Measurements from ENCODE around the gene FCN1. TPM values are rescaled to one million over a fixed set of nuclear protein-coding genes. Genes with fewer than 3 reads are reported as not detected.

The FCN1 gene
- total RNA-seq, 4 donors from 2014 or later = 2.0 to 10.5 (median 4.3) TPM

- TF ChIP-seq, protein P1, sequence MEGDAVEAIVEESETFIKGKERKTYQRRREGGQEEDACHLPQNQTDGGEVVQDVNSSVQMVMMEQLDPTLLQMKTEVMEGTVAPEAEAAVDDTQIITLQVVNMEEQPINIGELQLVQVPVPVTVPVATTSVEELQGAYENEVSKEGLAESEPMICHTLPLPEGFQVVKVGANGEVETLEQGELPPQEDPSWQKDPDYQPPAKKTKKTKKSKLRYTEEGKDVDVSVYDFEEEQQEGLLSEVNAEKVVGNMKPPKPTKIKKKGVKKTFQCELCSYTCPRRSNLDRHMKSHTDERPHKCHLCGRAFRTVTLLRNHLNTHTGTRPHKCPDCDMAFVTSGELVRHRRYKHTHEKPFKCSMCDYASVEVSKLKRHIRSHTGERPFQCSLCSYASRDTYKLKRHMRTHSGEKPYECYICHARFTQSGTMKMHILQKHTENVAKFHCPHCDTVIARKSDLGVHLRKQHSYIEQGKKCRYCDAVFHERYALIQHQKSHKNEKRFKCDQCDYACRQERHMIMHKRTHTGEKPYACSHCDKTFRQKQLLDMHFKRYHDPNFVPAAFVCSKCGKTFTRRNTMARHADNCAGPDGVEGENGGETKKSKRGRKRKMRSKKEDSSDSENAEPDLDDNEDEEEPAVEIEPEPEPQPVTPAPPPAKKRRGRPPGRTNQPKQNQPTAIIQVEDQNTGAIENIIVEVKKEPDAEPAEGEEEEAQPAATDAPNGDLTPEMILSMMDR (IDR thresholded peaks at IDR 0.05; ENCODE audit: low read depth) = no peak
These were observed 41.6 kb upstream of the FCN1 start for GRCh38 chr9:134959126-134959970.

- TF ChIP-seq, protein P1 (IDR thresholded peaks at IDR 0.05; ENCODE audit: low read depth) = no peak
These were observed 40.2 kb upstream of the FCN1 start for GRCh38 chr9:134957945-134958227.

GRCh38 chr9:134957165-134957944 lies 39.6 kb upstream of the FCN1 start:
- TF ChIP-seq, protein P1 (IDR thresholded peaks at IDR 0.05; ENCODE audit: low read depth) = no peak

DNA sequence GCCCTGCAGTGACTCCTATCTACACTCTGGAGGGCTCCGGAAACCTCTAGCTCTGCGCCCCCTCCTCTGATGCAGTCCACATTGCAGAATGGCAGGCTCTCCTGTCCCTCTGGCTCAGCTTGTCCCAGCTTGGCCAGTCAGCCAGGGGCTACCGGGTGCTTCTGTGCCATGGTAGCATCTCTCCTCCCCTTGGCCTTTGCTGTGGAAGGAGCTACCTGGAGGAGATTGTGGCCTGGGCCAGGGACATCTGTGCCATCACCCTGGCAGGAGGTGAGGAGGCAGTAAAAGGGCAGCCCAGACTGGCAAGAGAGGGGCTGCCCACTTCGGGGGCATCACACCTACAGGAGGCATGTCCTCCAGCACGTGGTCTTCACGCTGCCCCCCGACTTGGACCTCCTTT lies 38.1 kb upstream of the FCN1 start:
- TF ChIP-seq, protein P1 (IDR thresholded peaks at IDR 0.05; ENCODE audit: low read depth) = no peak

DNA sequence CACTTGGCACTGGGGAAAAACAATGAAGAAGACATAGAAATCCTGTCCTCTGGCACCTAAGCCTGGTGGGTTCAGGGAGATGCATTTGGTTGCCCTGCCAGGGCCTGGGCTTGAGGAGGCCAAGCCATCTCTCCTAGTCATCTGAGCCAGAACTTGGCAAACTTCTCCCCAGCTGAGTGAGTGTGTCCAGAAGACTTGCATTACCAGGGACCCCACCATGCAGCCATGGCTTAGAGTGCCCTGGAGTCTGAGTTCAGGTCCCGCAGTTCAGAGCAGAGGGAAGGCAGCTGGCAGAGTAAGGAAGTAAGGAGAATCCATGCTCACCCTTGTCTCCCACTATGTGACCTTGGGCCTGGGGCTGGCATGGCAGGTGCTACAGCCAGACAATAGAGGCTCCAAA lies 37.4 kb upstream of the FCN1 start:
- TF ChIP-seq, protein P1 (IDR thresholded peaks at IDR 0.05; ENCODE audit: low read depth) = no peak

GRCh38 chr9:134951994-134952393 lies 34.3 kb upstream of the FCN1 start:
- TF ChIP-seq, protein P1 (IDR thresholded peaks at IDR 0.05; ENCODE audit: low read depth) = no peak

- TF ChIP-seq, protein P1 (IDR thresholded peaks at IDR 0.05; ENCODE audit: low read depth) = no peak
These were observed 33.7 kb upstream of the FCN1 start for GRCh38 chr9:134951461-134951860.
